Endothelial cell of umbilical vein (primary cell): ENCODE data around the gene MRPL16.

ENCODE experiments used
- CTCF ChIP-seq, 2 donors: IDR thresholded peaks; 1 replicate in 1 of 2; 2 replicates in 1 of 2; pipeline ENCODE4 v1.5.1; 2011; ENCODE audit warnings: low read length in 2 of 2, mild to moderate bottlenecking in 2 of 2, moderate library complexity in 2 of 2, control low read depth in 1 of 2, inconsistent platforms in 1 of 2, low read depth in 1 of 2; ENCODE audit not compliant: insufficient read depth in 1 of 2; ENCODE audit errors: extremely low read depth in 1 of 2
- MAX ChIP-seq: IDR thresholded peaks from 2 replicates; pipeline ENCODE4 v1.6.1; 2011; ENCODE audit not compliant: insufficient read depth, insufficient read length
- POLR2A ChIP-seq: IDR thresholded peaks from 2 replicates; pipeline ENCODE4 v1.6.1; 2012; ENCODE audit warnings: low read depth, mild to moderate bottlenecking, control low read depth, low read length

- TF ChIP-seq POLR2A, result no peak
- TF ChIP-seq CTCF (IDR thresholded peaks at IDR 0.05; ENCODE audit: extremely low read depth in 1 of 2, insufficient read depth in 1 of 2, low read depth in 1 of 2, low read length in 2 of 2), result peak; percentile 48 to 67
- TF ChIP-seq MAX, result no peak
These were observed 12.5 kb upstream of the MRPL16 start for GRCh38 chr11:59822989-59823566.
